CD4-positive, alpha-beta memory T cell (primary cell): ENCODE measurements around the gene MAPK4. TPM values are rescaled to one million over a fixed set of nuclear protein-coding genes. Genes with fewer than 3 reads are reported as not detected.

Source experiments
- CTCF ChIA-PET: fragments of 350-600 bp; sonication (Branson Sonifier 250); formaldehyde crosslinking; loops from one replicate; lab custom pipeline; 2021; ENCODE audit warnings: inconsistent platforms; ENCODE audit not compliant: partially characterized antibody; lab: Charles Lee
- POLR2A ChIA-PET: fragments of 350-600 bp; sonication (Branson Sonifier 250); formaldehyde crosslinking; loops from one replicate; lab custom pipeline; 2021; ENCODE audit not compliant: partially characterized antibody; lab: Charles Lee
- DNase-seq, 5 donors: peaks; one replicate each; pipeline versions ENCODE4 v3.0.0 to v3.0.0-alpha.2; 2020 to 2022; ENCODE audit warnings: mixed read lengths in 1 of 5
- H3K27ac ChIP-seq: one replicate; pipeline ENCODE4 v1.7.0; 2013; ENCODE audit warnings: low read depth, low read length
- H3K27me3 ChIP-seq: 2 replicates; pipeline ENCODE4 v1.7.0; 2013; ENCODE audit warnings: mild to moderate bottlenecking, low read length, moderate library complexity; ENCODE audit not compliant: insufficient read depth
- H3K36me3 ChIP-seq: 2 replicates; pipeline ENCODE4 v1.7.0; 2013; ENCODE audit warnings: mild to moderate bottlenecking, low read length, moderate library complexity; ENCODE audit not compliant: insufficient read depth
- H3K4me1 ChIP-seq: 2 replicates; pipeline ENCODE4 v1.7.0; 2013; ENCODE audit warnings: mild to moderate bottlenecking, low read length, moderate library complexity; ENCODE audit not compliant: insufficient read depth
- H3K4me3 ChIP-seq, 2 donors: one replicate each; pipeline ENCODE4 v1.7.0; 2013; ENCODE audit warnings: low read length in 2 of 2, mild to moderate bottlenecking in 1 of 2
- H3K9me3 ChIP-seq, 2 donors: one replicate each; pipeline ENCODE4 v1.7.0; 2013; ENCODE audit warnings: low read length in 2 of 2, control low read depth in 1 of 2; ENCODE audit not compliant: control insufficient read depth in 1 of 2
- H3K27ac Mint-ChIP-seq, 7 donors: one replicate each; pipeline ENCODE4 v1.8.0; 2020 to 2021; ENCODE audit warnings: mixed read lengths in 7 of 7, mild to moderate bottlenecking in 6 of 7, inconsistent platforms in 3 of 7, moderate library complexity in 3 of 7
- H3K27me3 Mint-ChIP-seq, 2 donors: one replicate each; pipeline ENCODE4 v1.8.0; 2020 to 2021; ENCODE audit warnings: mixed read lengths in 2 of 2
- H3K36me3 Mint-ChIP-seq, 2 donors: one replicate each; pipeline ENCODE4 v1.8.0; 2020 to 2021; ENCODE audit warnings: mixed read lengths in 2 of 2, inconsistent platforms in 1 of 2, mild to moderate bottlenecking in 1 of 2
- H3K4me1 Mint-ChIP-seq, 4 donors: one replicate each; pipeline ENCODE4 v1.8.0; 2020 to 2021; ENCODE audit warnings: mixed read lengths in 4 of 4, mild to moderate bottlenecking in 1 of 4
- H3K4me3 Mint-ChIP-seq, 8 donors: one replicate each; pipeline ENCODE4 v1.8.0; 2020 to 2021; ENCODE audit warnings: mixed read lengths in 8 of 8, mild to moderate bottlenecking in 7 of 8, moderate library complexity in 6 of 8, inconsistent platforms in 3 of 8
- H3K9me3 Mint-ChIP-seq, 8 donors: one replicate each; pipeline ENCODE4 v1.8.0; 2020 to 2021; ENCODE audit warnings: mixed read lengths in 8 of 8, mild to moderate bottlenecking in 5 of 8, inconsistent platforms in 3 of 8, moderate library complexity in 1 of 8
- intact Hi-C: fragments of 100-400 bp; cut with micrococcal nuclease; formaldehyde crosslinking; loops from one replicate; pipeline ENCODE4 v1.15.1; 2023
- polyA plus RNA-seq, 2 donors: library from polyadenylated mRNA; unstranded; fragments of 300-500 nt; fragmentation: Illumina TruSeq; gene quantifications; one replicate each; pipeline ENCODE4 v1.2.3, GENCODE V29; 2021
- total RNA-seq, 2 experiments: library from RNA; stranded (reverse); gene quantifications; one replicate each; pipeline ENCODE4 v1.2.3, GENCODE V29; 2021

Gene MAPK4
- total and polyA plus RNA-seq, 4 experiments from 2014 or later = not detected

- H3K27me3 Mint-ChIP-seq = peaks cover 2 to 7% of the 10 kb centered on the region in 2 donors
- intact Hi-C loops = no loop called here
- no peaks in the 10 kb centered on the region for H3K27me3 ChIP-seq
- no peak overlapping the region for H3K27ac ChIP-seq
- H3K9me3 ChIP-seq = no peaks in the 10 kb centered on the region
- H3K4me3 Mint-ChIP-seq = peak overlapping the region in 1 of 8 donors; percentile 33
- H3K4me1 ChIP-seq = no peaks in the 10 kb centered on the region
- H3K4me1 Mint-ChIP-seq = no peaks in the 10 kb centered on the region
- no peak overlapping the region for H3K27ac Mint-ChIP-seq
- no peak overlapping the region for H3K4me3 ChIP-seq
- no peaks in the 10 kb centered on the region for H3K36me3 Mint-ChIP-seq
- POLR2A ChIA-PET = no interaction called here
- CTCF ChIA-PET = no interaction called here
- H3K9me3 Mint-ChIP-seq = peaks cover 0 to 3% (median 0%) of the 10 kb centered on the region in 8 donors
- no peak for DNase-seq
- no peaks in the 10 kb centered on the region for H3K36me3 ChIP-seq
Measured at GRCh38 chr18:50742952-50743351, 183.1 kb downstream of the MAPK4 start.

- no peak for DNase-seq
- Histone ChIP-seq H3K9me3 (no peaks in the 10 kb centered on the region), H3K4me3 (no peak overlapping the region), H3K36me3 (no peaks in the 10 kb centered on the region), H3K4me1 (no peaks in the 10 kb centered on the region), H3K27ac (no peak overlapping the region), H3K27me3 (no peaks in the 10 kb centered on the region)
- no peaks in the 10 kb centered on the region for H3K4me1 Mint-ChIP-seq
- intact Hi-C loops = no loop called here
- no peak overlapping the region for H3K27ac Mint-ChIP-seq
- no peaks in the 10 kb centered on the region for H3K36me3 Mint-ChIP-seq
- H3K4me3 Mint-ChIP-seq = no peak overlapping the region
- peaks cover 0 to 3% (median 0%) of the 10 kb centered on the region in 8 donors for H3K9me3 Mint-ChIP-seq
- CTCF ChIA-PET = no interaction called here
- POLR2A ChIA-PET = no interaction called here
- peaks cover 2 to 7% of the 10 kb centered on the region in 2 donors for H3K27me3 Mint-ChIP-seq
Measured at GRCh38 chr18:50744253-50744652, 184.4 kb downstream of the MAPK4 start.

GRCh38 chr18:50745945-50746344 lies 186.1 kb downstream of the MAPK4 start:
- H3K36me3 Mint-ChIP-seq = no peaks in the 10 kb centered on the region
- no peaks in the 10 kb centered on the region for H3K9me3 ChIP-seq
- peaks cover 12 to 16% of the 10 kb centered on the region in 2 donors for H3K27me3 Mint-ChIP-seq
- no peak overlapping the region for H3K4me3 Mint-ChIP-seq
- peaks cover under 1% of the 10 kb centered on the region for H3K27me3 ChIP-seq
- H3K27ac Mint-ChIP-seq = no peak overlapping the region
- peaks cover 0 to 3% (median 0%) of the 10 kb centered on the region in 8 donors for H3K9me3 Mint-ChIP-seq
- intact Hi-C loops = no loop called here
- no peak for DNase-seq
- no peaks in the 10 kb centered on the region for H3K4me1 ChIP-seq
- ChIA-PET CTCF (no interaction called here), POLR2A (no interaction called here)
- no peak overlapping the region for H3K4me3 ChIP-seq
- no peaks in the 10 kb centered on the region for H3K36me3 ChIP-seq
- no peak overlapping the region for H3K27ac ChIP-seq
- H3K4me1 Mint-ChIP-seq = no peaks in the 10 kb centered on the region

- H3K27me3 Mint-ChIP-seq = peaks cover 20% of the 10 kb centered on the region in 2 donors
Measured at GRCh38 chr18:50747849-50748242, 188.0 kb downstream of the MAPK4 start.

GRCh38 chr18:50748243-50749229 lies 188.6 kb downstream of the MAPK4 start:
- DNase-seq = no peak
- intact Hi-C loops = no loop called here
- Mint-ChIP-seq H3K27ac (no peak overlapping the region), H3K4me3 (no peak overlapping the region), H3K4me1 (no peaks in the 10 kb centered on the region), H3K9me3 (peaks cover 0 to 3% (median 0%) of the 10 kb centered on the region in 8 donors), H3K27me3 (peaks cover 20 to 21% of the 10 kb centered on the region in 2 donors), H3K36me3 (no peaks in the 10 kb centered on the region)
- Histone ChIP-seq H3K27me3 (peaks cover 5% of the 10 kb centered on the region), H3K9me3 (no peaks in the 10 kb centered on the region), H3K4me1 (no peaks in the 10 kb centered on the region), H3K27ac (no peak overlapping the region), H3K4me3 (no peak overlapping the region), H3K36me3 (no peaks in the 10 kb centered on the region)
- ChIA-PET POLR2A (no interaction called here), CTCF (no interaction called here)

More at GRCh38 chr18:50747849-50748242, 188.0 kb downstream of the MAPK4 start:
- no peaks in the 10 kb centered on the region for H3K36me3 ChIP-seq
- Mint-ChIP-seq H3K4me3 (no peak overlapping the region), H3K4me1 (no peaks in the 10 kb centered on the region), H3K9me3 (peaks cover 0 to 3% (median 0%) of the 10 kb centered on the region in 8 donors), H3K36me3 (no peaks in the 10 kb centered on the region), H3K27ac (no peak overlapping the region)
- H3K4me1 ChIP-seq = no peaks in the 10 kb centered on the region
- H3K4me3 ChIP-seq = no peak overlapping the region
- POLR2A ChIA-PET = no interaction called here
- no peaks in the 10 kb centered on the region for H3K9me3 ChIP-seq
- CTCF ChIA-PET = no interaction called here
- intact Hi-C loops = no loop called here
- no peak overlapping the region for H3K27ac ChIP-seq
- peaks cover 5% of the 10 kb centered on the region for H3K27me3 ChIP-seq
- DNase-seq = no peak

- DNase-seq = no peak
- no peaks in the 10 kb centered on the region for H3K9me3 ChIP-seq
- no peaks in the 10 kb centered on the region for H3K4me1 ChIP-seq
- Mint-ChIP-seq H3K27ac (no peak overlapping the region), H3K27me3 (peaks cover 15 to 22% of the 10 kb centered on the region in 2 donors), H3K4me3 (no peak overlapping the region), H3K4me1 (no peaks in the 10 kb centered on the region), H3K9me3 (peaks cover 0 to 3% (median 0%) of the 10 kb centered on the region in 8 donors), H3K36me3 (no peaks in the 10 kb centered on the region)
- H3K36me3 ChIP-seq = no peaks in the 10 kb centered on the region
- ChIA-PET POLR2A (no interaction called here), CTCF (no interaction called here)
- no peak overlapping the region for H3K27ac ChIP-seq
- H3K4me3 ChIP-seq = no peak overlapping the region
- intact Hi-C loops = no loop called here
- H3K27me3 ChIP-seq = peaks cover 5% of the 10 kb centered on the region
Measured at GRCh38 chr18:50749421-50749820, 189.5 kb downstream of the MAPK4 start.

GRCh38 chr18:50749945-50750344 lies 190.1 kb downstream of the MAPK4 start:
- no peak overlapping the region for H3K4me3 ChIP-seq
- Mint-ChIP-seq H3K27ac (no peak overlapping the region), H3K4me1 (no peaks in the 10 kb centered on the region), H3K27me3 (peaks cover 15 to 22% of the 10 kb centered on the region in 2 donors), H3K4me3 (no peak overlapping the region), H3K36me3 (no peaks in the 10 kb centered on the region), H3K9me3 (peaks cover 0 to 3% (median 0%) of the 10 kb centered on the region in 8 donors)
- intact Hi-C loops = no loop called here
- no peaks in the 10 kb centered on the region for H3K36me3 ChIP-seq
- CTCF ChIA-PET = no interaction called here
- peaks cover 5% of the 10 kb centered on the region for H3K27me3 ChIP-seq
- POLR2A ChIA-PET = no interaction called here
- DNase-seq = no peak
- H3K9me3 ChIP-seq = no peaks in the 10 kb centered on the region
- H3K27ac ChIP-seq = no peak overlapping the region
- H3K4me1 ChIP-seq = no peaks in the 10 kb centered on the region
